RWPE2 (cell line): Measurements from ENCODE around the gene SLC10A3.

ENCODE experiments used
- ATAC-seq: fragments of 200-7000 bp; cut with Tn5 transposase; 3 replicates; pipeline ENCODE4 v1.9.1; 2021; ENCODE audit warnings: low read depth
- DNase-seq: peaks from one replicate; pipeline ENCODE4 v3.0.0-alpha.2; 2020; ENCODE audit warnings: low spot score
- H3K27ac ChIP-seq: fragments of 450-650 bp; 2 replicates; pipeline ENCODE4 v1.5.1; 2017; ENCODE audit warnings: mild to moderate bottlenecking; ENCODE audit not compliant: poor library complexity, severe bottlenecking
- H3K27me3 ChIP-seq: fragments of 250-450 bp; sonication (Bioruptor Pico); 2 replicates; pipeline ENCODE4 v1.5.1; 2021; ENCODE audit warnings: mild to moderate bottlenecking, moderate library complexity; ENCODE audit not compliant: insufficient read depth, poor library complexity, severe bottlenecking
- H3K36me3 ChIP-seq: fragments of 250-450 bp; sonication (Bioruptor Pico); 2 replicates; pipeline ENCODE4 v1.5.1; 2020; ENCODE audit warnings: low read depth, mild to moderate bottlenecking, moderate library complexity
- H3K4me1 ChIP-seq: fragments of 250-450 bp; sonication (Bioruptor Pico); 2 replicates; pipeline ENCODE4 v1.5.1; 2021; ENCODE audit warnings: mild to moderate bottlenecking, moderate library complexity; ENCODE audit not compliant: insufficient read depth, poor library complexity, severe bottlenecking
- H3K4me3 ChIP-seq: fragments of 250-450 bp; sonication (Bioruptor Pico); 2 replicates; pipeline ENCODE4 v1.5.1; 2021; ENCODE audit warnings: mild to moderate bottlenecking, moderate library complexity; ENCODE audit not compliant: severe bottlenecking
- H3K9me3 ChIP-seq: fragments of 250-450 bp; sonication (Bioruptor Pico); 2 replicates; pipeline ENCODE4 v1.5.1; 2021; ENCODE audit warnings: mild to moderate bottlenecking, moderate library complexity; ENCODE audit not compliant: severe bottlenecking
- TF ChIP-seq, protein P1 (sequence below): fragments of 450-650 bp; IDR thresholded peaks from one replicate; pipeline ENCODE4 v1.5.1; 2017; ENCODE audit warnings: mild to moderate bottlenecking, moderate library complexity; ENCODE audit not compliant: poor library complexity, severe bottlenecking

SLC10A3 gene

DNA sequence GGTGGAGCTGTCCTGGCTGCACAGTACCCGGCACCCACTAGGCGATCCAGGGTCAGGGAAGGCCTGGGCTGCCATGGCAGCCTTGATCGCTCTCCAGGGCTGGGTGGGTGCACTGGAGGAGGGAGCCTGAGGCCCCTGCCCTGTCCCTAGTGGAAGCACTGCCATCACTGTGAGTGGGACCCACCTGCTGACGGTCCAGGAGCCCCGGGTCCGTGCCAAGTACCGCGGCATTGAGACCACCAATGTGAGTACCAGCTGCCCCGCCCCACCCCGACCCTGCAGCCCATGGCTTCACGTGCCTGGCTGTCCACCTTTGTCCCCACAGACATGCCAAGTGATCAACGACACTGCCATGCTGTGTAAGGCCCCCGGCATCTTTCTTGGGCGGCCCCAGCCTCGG lies 23.5 kb downstream of the SLC10A3 start:
- no peak overlapping the region for H3K4me3 ChIP-seq
- no peak for DNase-seq
- H3K36me3 ChIP-seq: peaks cover 6% of the 10 kb centered on the region
- TF ChIP-seq, protein P1, sequence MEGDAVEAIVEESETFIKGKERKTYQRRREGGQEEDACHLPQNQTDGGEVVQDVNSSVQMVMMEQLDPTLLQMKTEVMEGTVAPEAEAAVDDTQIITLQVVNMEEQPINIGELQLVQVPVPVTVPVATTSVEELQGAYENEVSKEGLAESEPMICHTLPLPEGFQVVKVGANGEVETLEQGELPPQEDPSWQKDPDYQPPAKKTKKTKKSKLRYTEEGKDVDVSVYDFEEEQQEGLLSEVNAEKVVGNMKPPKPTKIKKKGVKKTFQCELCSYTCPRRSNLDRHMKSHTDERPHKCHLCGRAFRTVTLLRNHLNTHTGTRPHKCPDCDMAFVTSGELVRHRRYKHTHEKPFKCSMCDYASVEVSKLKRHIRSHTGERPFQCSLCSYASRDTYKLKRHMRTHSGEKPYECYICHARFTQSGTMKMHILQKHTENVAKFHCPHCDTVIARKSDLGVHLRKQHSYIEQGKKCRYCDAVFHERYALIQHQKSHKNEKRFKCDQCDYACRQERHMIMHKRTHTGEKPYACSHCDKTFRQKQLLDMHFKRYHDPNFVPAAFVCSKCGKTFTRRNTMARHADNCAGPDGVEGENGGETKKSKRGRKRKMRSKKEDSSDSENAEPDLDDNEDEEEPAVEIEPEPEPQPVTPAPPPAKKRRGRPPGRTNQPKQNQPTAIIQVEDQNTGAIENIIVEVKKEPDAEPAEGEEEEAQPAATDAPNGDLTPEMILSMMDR: no peak
- no peaks in the 10 kb centered on the region for H3K4me1 ChIP-seq
- H3K27ac ChIP-seq: no peak overlapping the region
- no peak for ATAC-seq
- H3K9me3 ChIP-seq: no peaks in the 10 kb centered on the region
- H3K27me3 ChIP-seq: no peaks in the 10 kb centered on the region

DNA sequence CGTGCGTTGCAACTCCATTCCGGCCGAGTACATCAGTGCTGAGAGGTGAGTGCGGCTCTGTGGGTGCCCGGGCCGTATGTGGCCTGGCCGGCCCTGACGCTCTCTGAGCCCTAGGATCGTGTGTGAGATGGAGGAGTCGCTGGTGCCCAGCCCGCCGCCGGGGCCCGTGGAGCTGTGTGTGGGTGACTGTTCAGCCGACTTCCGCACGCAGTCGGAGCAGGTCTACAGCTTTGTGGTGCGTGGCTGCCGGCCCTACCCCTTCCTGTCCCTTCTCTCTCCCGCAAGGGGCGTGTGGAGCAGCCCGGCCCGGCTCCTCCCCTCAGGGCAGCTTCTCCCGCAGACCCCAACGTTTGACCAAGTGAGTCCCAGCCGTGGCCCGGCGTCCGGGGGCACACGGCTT lies 24.4 kb downstream of the SLC10A3 start:
- H3K36me3 ChIP-seq: peaks cover 10% of the 10 kb centered on the region
- TF ChIP-seq, protein P1: no peak

DNA sequence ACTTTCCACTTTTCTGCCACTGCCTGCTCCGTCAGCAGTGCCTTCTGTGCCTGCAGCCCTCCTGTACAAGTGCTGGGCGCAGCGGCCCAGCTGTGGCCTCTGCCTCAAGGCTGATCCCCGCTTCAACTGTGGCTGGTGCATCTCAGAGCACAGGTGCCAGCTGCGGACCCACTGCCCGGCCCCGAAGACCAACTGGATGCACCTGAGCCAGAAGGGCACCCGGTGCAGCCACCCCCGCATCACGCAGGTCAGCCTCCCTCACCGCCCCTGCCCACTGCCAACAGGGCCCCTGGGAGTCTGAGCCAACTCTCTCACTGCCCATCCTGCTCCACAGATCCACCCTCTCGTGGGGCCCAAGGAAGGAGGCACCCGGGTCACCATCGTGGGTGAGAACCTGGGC lies 24.8 kb downstream of the SLC10A3 start:
- H3K4me3 ChIP-seq: no peak overlapping the region
- peaks cover 10% of the 10 kb centered on the region for H3K36me3 ChIP-seq
- ATAC-seq (no peak), DNase-seq (no peak)
- no peaks in the 10 kb centered on the region for H3K27me3 ChIP-seq
- H3K4me1 ChIP-seq: no peaks in the 10 kb centered on the region
- H3K9me3 ChIP-seq: no peaks in the 10 kb centered on the region
- H3K27ac ChIP-seq: no peak overlapping the region
- TF ChIP-seq, protein P1: no peak

More for the DNA sequence above, 24.4 kb downstream of the SLC10A3 start:
- H3K27ac ChIP-seq: no peak overlapping the region
- ATAC-seq: no peak
- H3K4me1 ChIP-seq: no peaks in the 10 kb centered on the region
- no peaks in the 10 kb centered on the region for H3K9me3 ChIP-seq
- no peak for DNase-seq
- H3K27me3 ChIP-seq: no peaks in the 10 kb centered on the region
- no peak overlapping the region for H3K4me3 ChIP-seq

DNA sequence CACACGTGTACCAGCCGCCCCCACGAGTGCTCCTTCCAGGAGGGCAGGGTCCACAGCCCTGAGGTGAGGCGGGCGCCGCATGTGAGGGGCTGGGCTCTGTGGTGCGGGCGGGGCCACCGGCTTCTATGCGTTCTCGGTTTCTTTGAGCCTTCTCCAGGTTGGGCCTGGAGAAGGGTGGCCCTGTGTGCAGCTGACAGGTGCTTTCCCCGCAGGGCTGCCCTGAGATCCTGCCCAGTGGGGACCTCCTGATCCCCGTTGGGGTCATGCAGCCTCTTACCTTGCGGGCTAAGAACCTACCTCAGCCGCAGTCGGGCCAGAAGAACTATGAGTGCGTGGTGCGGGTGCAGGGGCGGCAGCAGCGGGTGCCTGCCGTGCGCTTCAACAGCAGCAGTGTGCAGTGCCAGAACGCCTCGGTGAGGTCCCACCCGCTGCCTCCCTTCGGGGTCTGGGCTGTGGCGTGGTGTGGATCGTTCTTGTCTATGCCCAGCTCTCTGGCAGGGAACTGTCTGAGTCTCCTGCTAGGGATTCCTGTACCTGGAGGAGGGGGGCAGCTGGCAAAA lies 25.5 kb downstream of the SLC10A3 start:
- ATAC-seq (no peak), DNase-seq (no peak)
- Histone ChIP-seq H3K36me3 (peaks cover 10% of the 10 kb centered on the region), H3K4me3 (no peak overlapping the region), H3K27me3 (no peaks in the 10 kb centered on the region), H3K4me1 (no peaks in the 10 kb centered on the region), H3K27ac (no peak overlapping the region), H3K9me3 (no peaks in the 10 kb centered on the region)
- TF ChIP-seq, protein P1: no peak

DNA sequence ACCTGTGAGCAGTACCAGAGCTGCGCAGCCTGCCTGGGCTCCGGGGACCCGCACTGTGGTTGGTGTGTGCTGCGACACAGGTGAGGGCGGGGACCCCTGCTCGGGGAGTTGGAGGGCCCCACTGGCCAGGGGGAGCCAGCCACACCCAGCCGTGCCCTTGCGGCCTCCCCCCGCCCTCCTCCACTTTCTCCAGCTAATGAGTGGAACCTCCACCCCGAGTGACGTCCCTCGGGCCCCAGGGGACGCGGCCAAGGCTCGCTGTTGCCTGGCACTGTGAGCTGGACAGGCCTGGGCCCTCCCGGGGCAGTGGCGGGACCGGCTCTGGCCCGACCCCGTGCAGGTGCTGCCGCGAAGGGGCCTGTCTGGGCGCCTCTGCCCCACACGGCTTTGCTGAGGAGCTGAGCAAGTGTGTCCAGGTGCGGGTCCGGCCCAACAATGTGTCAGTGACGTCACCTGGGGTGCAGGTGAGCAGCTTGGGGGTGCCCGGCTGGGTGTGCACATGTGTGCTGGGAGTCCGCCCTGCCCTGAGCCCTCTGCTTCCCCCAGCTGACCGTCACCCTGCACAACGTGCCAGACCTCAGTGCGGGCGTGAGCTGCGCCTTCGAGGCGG lies 26.7 kb downstream of the SLC10A3 start:
- Histone ChIP-seq H3K4me1 (no peaks in the 10 kb centered on the region), H3K9me3 (no peaks in the 10 kb centered on the region), H3K27me3 (no peaks in the 10 kb centered on the region), H3K4me3 (no peak overlapping the region), H3K27ac (no peak overlapping the region), H3K36me3 (peaks cover 10% of the 10 kb centered on the region)
- TF ChIP-seq, protein P1: no peak
- DNase-seq (no peak), ATAC-seq (no peak)
